ENCODE data around the gene ADORA2B. TPM values are rescaled to one million over a fixed set of nuclear protein-coding genes. Genes with fewer than 3 reads are reported as not detected.
"Not testable (repeated sequence)": the region's sequence is repeated elsewhere in the genome, so short reads cannot be mapped to it uniquely, and the experiment has no call there.

ADORA2B gene
- total RNA-seq (2014; rRNA removed; shearing (Covaris generic)) (13.7 and 20.2 TPM in 2 replicates), polyA plus RNA-seq (2016; fragmentation: Nextera tagmentation; extraction: Ambion mirVana) (10.3 and 13.1 TPM in 2 replicates)

- no peaks in the 10 kb centered on the region for H3K27me3 ChIP-seq (replicated peaks; ENCODE audit: insufficient read depth)
- peak; percentile 85 for DNase-seq
- H3K4me2 ChIP-seq (ENCODE audit: unreplicated experiment) = peak within 1 kb of the TSS; percentile 77
- peak within 1 kb of the TSS; percentile 29; the same call in 1 of the 2 replicates for H3K27ac ChIP-seq
- H4K20me1 ChIP-seq (ENCODE audit: insufficient read depth) = no peaks in the 10 kb centered on the region
- peaks cover 20% of the 10 kb centered on the region for H3K4me1 ChIP-seq (ENCODE audit: insufficient read depth)
- H3K9ac ChIP-seq = peak within 1 kb of the TSS; percentile 84
- no peaks in the 10 kb centered on the region for H3K9me3 ChIP-seq (ENCODE audit: low read depth)
- no peaks in the 10 kb centered on the region for H3K36me3 ChIP-seq (ENCODE audit: low read depth)
- peak within 1 kb of the TSS; percentile 88 for H2AFZ ChIP-seq
- peaks cover 18% of the 10 kb centered on the region for H3F3A ChIP-seq (ENCODE audit: insufficient read depth)
- TF ChIP-seq EZH2 (IDR thresholded peaks at IDR 0.05; ENCODE audit: insufficient read depth, poor library complexity, severe bottlenecking) = no peak
- TF ChIP-seq EZH2phosphoT487 (IDR thresholded peaks at IDR 0.05; ENCODE audit: insufficient read depth, low read depth) = no peak
- in situ Hi-C loops (cut with MboI) = no loop called here
- no peaks in the 10 kb centered on the region for H3K9me2 ChIP-seq (ENCODE audit: insufficient read depth)
- H3K79me2 ChIP-seq (ENCODE audit: insufficient read depth) = peaks cover 22% of the 10 kb centered on the region
- 1% methylated on average over 55 to 66 of the region's 88 CpGs for WGBS, 2 experiments (ENCODE audit: low coverage in 1 of 2, low lambda C conversion rate in 2 of 2, missing lambda C conversion rate in 2 of 2)
- peak within 1 kb of the TSS; percentile 78 for H3K4me3 ChIP-seq
These were observed at the start of gene ADORA2B for GRCh38 chr17:15944759-15945526. Gene ADORA2B (plus strand): TSS chr17:15945130. CDS start chr17:15945249, 119 bp downstream.

DNA sequence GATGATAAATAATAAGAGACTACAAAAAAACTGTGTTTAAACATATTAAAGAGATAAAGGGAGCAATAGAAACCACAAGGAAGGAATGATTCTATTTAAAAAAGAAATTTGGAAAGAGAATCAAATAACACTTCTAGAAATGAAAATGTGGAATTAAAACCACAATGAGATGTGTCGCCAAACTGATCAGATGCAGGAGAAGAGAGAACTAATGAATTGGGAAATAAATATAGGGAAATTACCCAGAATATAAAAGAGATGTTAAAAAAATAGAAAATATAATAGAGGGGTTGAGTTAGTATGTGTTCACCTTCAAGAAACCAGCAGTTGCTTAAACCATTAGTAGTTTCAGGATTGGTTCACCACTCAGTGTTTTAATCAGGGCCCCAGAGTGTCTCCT, 48.7 kb upstream of the ADORA2B start:
- H3K4me1 ChIP-seq (ENCODE audit: insufficient read depth) = no peaks in the 10 kb centered on the region
- no peak for TF ChIP-seq EZH2phosphoT487 (IDR thresholded peaks at IDR 0.05; ENCODE audit: insufficient read depth, low read depth)
- no peak for TF ChIP-seq EZH2 (IDR thresholded peaks at IDR 0.05; ENCODE audit: insufficient read depth, poor library complexity, severe bottlenecking)
- H3K27me3 ChIP-seq (replicated peaks; ENCODE audit: insufficient read depth) = no peaks in the 10 kb centered on the region
- H3K9me3 ChIP-seq (ENCODE audit: low read depth) = no peaks in the 10 kb centered on the region
- H3K4me2 ChIP-seq (ENCODE audit: unreplicated experiment) = no peak overlapping the region
- no peak overlapping the region for H3K27ac ChIP-seq
- H3K9me2 ChIP-seq (ENCODE audit: insufficient read depth) = no peaks in the 10 kb centered on the region
- H3K79me2 ChIP-seq (ENCODE audit: insufficient read depth) = no peaks in the 10 kb centered on the region
- WGBS, 2 experiments (ENCODE audit: low coverage in 1 of 2, low lambda C conversion rate in 2 of 2, missing lambda C conversion rate in 2 of 2) = 77 to 83% methylated on average over 1 of the region's 1 CpG
- no peak overlapping the region for H3K9ac ChIP-seq
- H4K20me1 ChIP-seq (ENCODE audit: insufficient read depth) = no peaks in the 10 kb centered on the region
- H2AFZ ChIP-seq = no peak overlapping the region
- in situ Hi-C loops (cut with MboI) = no loop called here
- no peak overlapping the region for H3K4me3 ChIP-seq
- no peak for DNase-seq
- H3F3A ChIP-seq (ENCODE audit: insufficient read depth) = no peaks in the 10 kb centered on the region
- no peaks in the 10 kb centered on the region for H3K36me3 ChIP-seq (ENCODE audit: low read depth)

DNA sequence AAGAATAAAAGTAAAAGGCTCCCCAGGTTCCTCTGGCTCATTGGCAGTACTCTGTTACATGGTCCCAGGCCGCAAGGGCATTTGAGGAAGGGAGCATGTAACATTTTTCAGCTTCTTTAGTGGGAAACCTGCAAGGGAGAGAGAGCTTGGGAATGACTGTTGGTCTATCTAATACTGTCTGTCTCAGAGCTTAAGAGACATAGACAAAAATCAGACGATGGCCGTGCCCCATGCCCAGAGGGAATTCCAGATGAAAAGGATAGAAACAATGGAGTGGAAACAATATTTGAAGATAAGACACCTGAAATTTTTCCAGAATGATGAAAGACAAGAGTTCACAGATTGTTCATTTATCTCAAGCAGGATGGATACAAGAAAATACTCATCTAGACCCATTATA, 48.1 kb upstream of the ADORA2B start:
- Histone ChIP-seq H4K20me1 (ENCODE audit: insufficient read depth) (no peaks in the 10 kb centered on the region), H3K79me2 (ENCODE audit: insufficient read depth) (no peaks in the 10 kb centered on the region), H3K9me3 (ENCODE audit: low read depth) (no peaks in the 10 kb centered on the region), H3K36me3 (ENCODE audit: low read depth) (no peaks in the 10 kb centered on the region), H3K9ac (no peak overlapping the region), H2AFZ (no peak overlapping the region), H3K9me2 (ENCODE audit: insufficient read depth) (no peaks in the 10 kb centered on the region), H3K4me3 (no peak overlapping the region), H3F3A (ENCODE audit: insufficient read depth) (no peaks in the 10 kb centered on the region), H3K4me2 (ENCODE audit: unreplicated experiment) (no peak overlapping the region), H3K27me3 (replicated peaks; ENCODE audit: insufficient read depth) (no peaks in the 10 kb centered on the region), H3K27ac (no peak overlapping the region), H3K4me1 (ENCODE audit: insufficient read depth) (no peaks in the 10 kb centered on the region)
- in situ Hi-C loops (cut with MboI) = no loop called here
- TF ChIP-seq EZH2 (IDR thresholded peaks at IDR 0.05; ENCODE audit: insufficient read depth, poor library complexity, severe bottlenecking) = no peak
- TF ChIP-seq EZH2phosphoT487 (IDR thresholded peaks at IDR 0.05; ENCODE audit: insufficient read depth, low read depth) = no peak
- DNase-seq = no peak
- 75 to 77% methylated on average over 3 of the region's 3 CpGs for WGBS, 2 experiments (ENCODE audit: low coverage in 1 of 2, low lambda C conversion rate in 2 of 2, missing lambda C conversion rate in 2 of 2)

GRCh38 chr17:15899596-15899995, 45.3 kb upstream of the ADORA2B start:
- H3K9me2 ChIP-seq (ENCODE audit: insufficient read depth); H3K9me3 ChIP-seq (ENCODE audit: low read depth); H3K4me1 ChIP-seq (ENCODE audit: insufficient read depth); H2AFZ ChIP-seq; H4K20me1 ChIP-seq (ENCODE audit: insufficient read depth); H3K79me2 ChIP-seq (ENCODE audit: insufficient read depth); H3F3A ChIP-seq (ENCODE audit: insufficient read depth); H3K27me3 ChIP-seq (replicated peaks; ENCODE audit: insufficient read depth); H3K27ac ChIP-seq; H3K4me3 ChIP-seq; DNase-seq; H3K4me2 ChIP-seq (ENCODE audit: unreplicated experiment); H3K9ac ChIP-seq; H3K36me3 ChIP-seq (ENCODE audit: low read depth); in situ Hi-C loops (cut with MboI): not testable (repeated sequence)
- 69 to 79% methylated on average over 4 of the region's 4 CpGs for WGBS, 2 experiments (ENCODE audit: low coverage in 1 of 2, low lambda C conversion rate in 2 of 2, missing lambda C conversion rate in 2 of 2)

All from GM23248 (cell line).